PC-3 (cell line): ENCODE results near the gene ATP13A3. TPM values are rescaled to one million over a fixed set of nuclear protein-coding genes. Genes with fewer than 3 reads are reported as not detected.

Experiments used
- ATAC-seq: fragments of 200-7000 bp; cut with Tn5 transposase; 2 replicates; pipeline ENCODE4 v1.9.1; 2020; ENCODE audit warnings: mild to moderate bottlenecking, moderate library complexity
- BruUV-seq: library from RNA; stranded (reverse); fragments of 400-500 nt; replicated peaks from 2 replicates; lab custom pipeline; 2021; lab: Mats Ljungman, UMichigan
- CTCF ChIA-PET: fragments of 300-600 bp; sonication (Branson Sonifier 250); formaldehyde crosslinking; loops from one replicate; lab custom pipeline; 2022; ENCODE audit warnings: antibody characterized with exemption; lab: Charles Lee
- POLR2A ChIA-PET: fragments of 300-600 bp; sonication (Branson Sonifier 250); formaldehyde crosslinking; loops from one replicate; lab custom pipeline; 2022; ENCODE audit warnings: antibody characterized with exemption; ENCODE audit not compliant: unreplicated experiment; lab: Charles Lee
- DNase-seq: peaks from one replicate; pipeline ENCODE4 v3.0.0-alpha.2; 2015
- H2AFZ ChIP-seq: fragments of 300-600 bp; sonication (generic); 2 replicates; pipeline ENCODE4 v1.6.0; 2016; ENCODE audit warnings: antibody characterized with exemption, low read length
- H3F3A ChIP-seq: fragments of 300-600 bp; sonication (generic); one replicate; pipeline ENCODE4 v1.6.0; 2017; ENCODE audit warnings: antibody characterized with exemption, low read length, control low read depth, mild to moderate bottlenecking; ENCODE audit not compliant: unreplicated experiment
- H3K27ac ChIP-seq: fragments of 300-600 bp; sonication (generic); 2 replicates; pipeline ENCODE4 v1.5.1; 2016; ENCODE audit warnings: mild to moderate bottlenecking, low read length
- H3K27me3 ChIP-seq: fragments of 300-600 bp; sonication (generic); 2 replicates; pipeline ENCODE4 v1.6.1; 2016; ENCODE audit warnings: low read length, mixed read lengths
- H3K36me3 ChIP-seq: fragments of 300-600 bp; sonication (generic); 2 replicates; pipeline ENCODE4 v1.6.1; 2016; ENCODE audit warnings: low read depth, mixed run types, low read length, mixed read lengths
- H3K4me1 ChIP-seq: fragments of 300-600 bp; sonication (generic); 2 replicates; pipeline ENCODE4 v1.5.1; 2016; ENCODE audit warnings: low read length; ENCODE audit not compliant: insufficient read depth
- H3K4me2 ChIP-seq: fragments of 300-600 bp; sonication (generic); 2 replicates; pipeline ENCODE4 v1.6.0; 2016; ENCODE audit warnings: low read length
- H3K4me3 ChIP-seq: fragments of 300-600 bp; sonication (generic); 2 replicates; pipeline ENCODE4 v1.5.1; 2016; ENCODE audit warnings: mild to moderate bottlenecking, low read length, mixed read lengths
- H3K79me2 ChIP-seq: fragments of 300-600 bp; sonication (generic); 2 replicates; pipeline ENCODE4 v1.6.1; 2017; ENCODE audit warnings: low read length, mixed read lengths
- H3K9ac ChIP-seq: fragments of 300-600 bp; sonication (generic); 2 replicates; pipeline ENCODE4 v1.6.0; 2016; ENCODE audit warnings: mild to moderate bottlenecking, low read length
- H3K9me2 ChIP-seq: fragments of 300-600 bp; sonication (generic); replicated peaks from 2 replicates; pipeline ENCODE4 v1.6.1; 2016; ENCODE audit warnings: mixed run types, low read length, mixed read lengths
- H3K9me3 ChIP-seq: fragments of 300-600 bp; sonication (generic); 2 replicates; pipeline ENCODE4 v1.6.1; 2016; ENCODE audit warnings: low read length, mixed read lengths
- H4K20me1 ChIP-seq: fragments of 300-600 bp; sonication (generic); 2 replicates; pipeline ENCODE4 v1.6.1; 2016; ENCODE audit warnings: low read length, mixed read lengths
- EZH2 ChIP-seq: fragments of 300-600 bp; sonication (generic); IDR thresholded peaks from one replicate; pipeline ENCODE4 v1.6.1; 2017; ENCODE audit warnings: antibody characterized with exemption, mild to moderate bottlenecking, low read length; ENCODE audit not compliant: unreplicated experiment
- EZH2phosphoT487 ChIP-seq: fragments of 300-600 bp; sonication (generic); IDR thresholded peaks from 2 replicates; pipeline ENCODE4 v1.6.1; 2018; ENCODE audit warnings: mild to moderate bottlenecking, antibody characterized with exemption, low read length, borderline replicate concordance
- intact Hi-C: fragments of 100-400 bp; cut with micrococcal nuclease; formaldehyde crosslinking; loops from 2 replicates; pipeline ENCODE4 v1.9.0; 2023
- total RNA-seq: library from RNA; depleted of rRNA; stranded (reverse); fragments of >200 nt; gene quantifications from 2 replicates; pipeline ENCODE4 v1.2.3, GENCODE V29; 2014
- TF ChIP-seq, protein P1 (sequence below): fragments of 300-600 bp; sonication (generic); conservative IDR thresholded peaks from 2 replicates; pipeline ENCODE4 v1.5.1; 2017; ENCODE audit warnings: antibody characterized with exemption, low read depth, mild to moderate bottlenecking, low read length

Gene ATP13A3
- total RNA-seq, 1 experiment from 2014 or later, result 69.4 TPM

- no peaks in the 10 kb centered on the region for H3K9me3 ChIP-seq
- peaks cover 40% of the 10 kb centered on the region for H3K4me1 ChIP-seq
- H3F3A ChIP-seq, result peaks cover 3% of the 10 kb centered on the region
- ChIA-PET POLR2A (no interaction called here), CTCF (no interaction called here)
- H4K20me1 ChIP-seq, result peaks cover 10% of the 10 kb centered on the region
- no peak overlapping the region for H3K4me3 ChIP-seq
- H3K79me2 ChIP-seq, result peaks cover 13% of the 10 kb centered on the region
- intact Hi-C loops, result no loop called here
- no peak overlapping the region for H3K9ac ChIP-seq
- H2AFZ ChIP-seq, result no peak overlapping the region
- no peak for TF ChIP-seq EZH2
- TF ChIP-seq, protein P1, sequence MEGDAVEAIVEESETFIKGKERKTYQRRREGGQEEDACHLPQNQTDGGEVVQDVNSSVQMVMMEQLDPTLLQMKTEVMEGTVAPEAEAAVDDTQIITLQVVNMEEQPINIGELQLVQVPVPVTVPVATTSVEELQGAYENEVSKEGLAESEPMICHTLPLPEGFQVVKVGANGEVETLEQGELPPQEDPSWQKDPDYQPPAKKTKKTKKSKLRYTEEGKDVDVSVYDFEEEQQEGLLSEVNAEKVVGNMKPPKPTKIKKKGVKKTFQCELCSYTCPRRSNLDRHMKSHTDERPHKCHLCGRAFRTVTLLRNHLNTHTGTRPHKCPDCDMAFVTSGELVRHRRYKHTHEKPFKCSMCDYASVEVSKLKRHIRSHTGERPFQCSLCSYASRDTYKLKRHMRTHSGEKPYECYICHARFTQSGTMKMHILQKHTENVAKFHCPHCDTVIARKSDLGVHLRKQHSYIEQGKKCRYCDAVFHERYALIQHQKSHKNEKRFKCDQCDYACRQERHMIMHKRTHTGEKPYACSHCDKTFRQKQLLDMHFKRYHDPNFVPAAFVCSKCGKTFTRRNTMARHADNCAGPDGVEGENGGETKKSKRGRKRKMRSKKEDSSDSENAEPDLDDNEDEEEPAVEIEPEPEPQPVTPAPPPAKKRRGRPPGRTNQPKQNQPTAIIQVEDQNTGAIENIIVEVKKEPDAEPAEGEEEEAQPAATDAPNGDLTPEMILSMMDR, result no peak
- TF ChIP-seq EZH2phosphoT487, result no peak
- BruUV-seq, result no TSS peak
- no peaks in the 10 kb centered on the region for H3K36me3 ChIP-seq
- 0 out of 2 replicates have a peak overlapping the region, but pooled peaks have one; percentile 15 for H3K27ac ChIP-seq
- no peak for ATAC-seq
- no peaks in the 10 kb centered on the region for H3K27me3 ChIP-seq
- 0 out of 2 replicates have a peak overlapping the region, but pooled peaks have one; percentile 29 for H3K4me2 ChIP-seq
- DNase-seq, result peak; percentile 17
- H3K9me2 ChIP-seq, result no peaks in the 10 kb centered on the region
Measured at GRCh38 chr3:194489736-194490612, 3.2 kb upstream of the ATP13A3 start.

GRCh38 chr3:194488055-194488742 lies 1.4 kb upstream of the ATP13A3 start:
- Histone ChIP-seq H3F3A (peaks cover 3% of the 10 kb centered on the region), H3K27me3 (no peaks in the 10 kb centered on the region), H3K9me3 (no peaks in the 10 kb centered on the region), H3K4me2 (no peak overlapping the region; the same call in 1 of the 2 replicates), H3K27ac (peak overlapping the region; percentile 5; the same call in 1 of the 2 replicates), H3K9ac (no peak overlapping the region), H3K36me3 (peaks cover 3% of the 10 kb centered on the region; the same call in 1 of the 2 replicates), H3K4me1 (peaks cover 24% of the 10 kb centered on the region), H4K20me1 (peaks cover 26% of the 10 kb centered on the region), H3K9me2 (no peaks in the 10 kb centered on the region), H3K4me3 (no peak overlapping the region), H3K79me2 (peaks cover 31% of the 10 kb centered on the region), H2AFZ (no peak overlapping the region)
- ATAC-seq (no peak), DNase-seq (peak; percentile 51)
- CTCF ChIA-PET, result no interaction called here
- TF ChIP-seq, protein P1, result no peak
- no peak for TF ChIP-seq EZH2
- no peak for TF ChIP-seq EZH2phosphoT487
- BruUV-seq, result no TSS peak
- POLR2A ChIA-PET, result no interaction called here
- intact Hi-C loops, result no loop called here
